Endometrium (tissue), 2 donors: ENCODE data around the gene PLN.

ENCODE experiments used
- FAIRE-seq: peaks from 2 replicates; lab custom pipeline; 2012; peaks lifted over from hg19 to GRCh38; lab: Jason Lieb, UNC
- donor health status: control.
- donor health status: control.

The PLN gene

GRCh38 chr6:118548136-118548535 is at the start of gene PLN:
Gene PLN (plus strand): TSS chr6:118548296. CDS start chr6:118558922, 10,626 bp downstream.
- no peak for FAIRE-seq

GRCh38 chr6:118500130-118501015 is 47.7 kb upstream of the PLN start:
- no peak for FAIRE-seq

DNA sequence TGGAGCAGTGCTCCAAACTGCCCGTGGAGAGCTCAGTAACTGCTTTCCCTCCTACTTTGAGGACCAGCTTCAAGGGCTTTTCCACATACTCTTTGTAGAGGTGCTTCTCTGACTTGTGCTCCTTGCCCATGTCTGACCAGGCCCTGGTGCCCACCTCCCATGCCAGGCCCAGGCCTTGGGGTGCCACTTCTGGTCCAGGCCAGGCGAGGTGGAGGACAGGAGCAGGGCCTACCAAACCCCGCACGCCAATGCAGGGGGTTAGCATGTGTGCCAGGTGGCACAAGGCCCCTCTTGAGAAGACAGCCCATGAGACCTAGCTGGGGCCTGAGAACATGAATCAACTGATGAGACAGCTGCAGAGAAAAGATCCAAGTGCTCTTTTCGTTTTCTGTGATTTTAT is 47.0 kb upstream of the PLN start:
- FAIRE-seq, result no peak

DNA sequence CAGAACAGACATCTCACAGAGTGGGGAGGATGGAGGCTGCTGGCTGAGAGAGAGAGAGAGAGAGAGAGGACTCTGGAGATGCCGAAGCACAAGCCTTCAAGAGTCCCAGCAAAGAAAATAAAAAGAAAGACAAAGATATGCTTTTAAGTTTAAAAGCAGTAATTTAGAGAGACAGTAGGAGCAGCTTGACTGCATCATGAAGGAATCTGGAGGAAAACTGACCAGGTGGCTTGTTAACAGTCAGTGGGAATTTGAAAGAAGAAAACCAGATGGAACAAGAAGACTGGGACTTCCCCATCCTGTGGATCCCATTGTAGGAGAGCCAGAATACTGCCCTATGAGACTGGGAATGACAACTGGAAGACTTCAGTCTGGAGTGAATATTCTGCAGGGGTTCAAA is 46.3 kb upstream of the PLN start:
- FAIRE-seq, result no peak

- no peak for FAIRE-seq
Measured at GRCh38 chr6:118502169-118502568, 45.9 kb upstream of the PLN start.

DNA sequence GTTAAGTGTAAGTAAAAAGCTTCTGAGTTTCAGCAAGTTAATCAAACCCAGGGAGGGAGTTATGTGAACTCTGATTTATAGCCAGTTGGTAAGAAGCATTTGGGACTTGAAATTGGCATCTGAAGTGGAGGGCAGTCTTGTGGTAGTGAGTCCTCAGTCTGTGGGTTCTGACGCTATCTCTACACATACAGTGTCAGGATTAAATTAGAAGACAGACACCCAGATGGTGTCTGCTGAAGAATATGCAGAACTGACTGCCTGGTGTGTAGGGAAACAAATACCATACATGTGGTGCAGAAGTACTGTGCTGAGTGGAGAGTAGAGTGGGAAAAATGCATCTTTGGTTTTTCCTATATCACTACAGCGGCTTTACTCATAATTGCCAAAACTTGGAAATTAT is 43.5 kb upstream of the PLN start:
- no peak for FAIRE-seq

DNA sequence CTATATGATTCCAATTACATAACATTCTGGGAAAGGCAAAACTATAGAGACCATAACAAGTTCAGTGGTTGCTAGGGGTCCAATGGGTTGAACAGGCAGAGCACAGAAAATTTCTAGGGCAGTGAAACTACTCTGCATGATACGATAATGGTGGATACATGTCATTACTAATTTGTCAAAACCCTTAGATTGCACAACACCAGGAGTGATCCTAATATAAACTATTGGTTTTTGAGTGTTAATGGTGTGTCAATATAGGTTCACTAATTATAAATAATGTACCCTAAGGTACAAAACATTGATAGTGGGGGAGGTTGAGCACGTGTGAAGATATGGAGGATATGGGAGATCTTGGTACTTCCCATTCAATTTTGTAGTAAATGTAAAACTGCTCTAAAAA is 42.4 kb upstream of the PLN start:
- no peak for FAIRE-seq

DNA sequence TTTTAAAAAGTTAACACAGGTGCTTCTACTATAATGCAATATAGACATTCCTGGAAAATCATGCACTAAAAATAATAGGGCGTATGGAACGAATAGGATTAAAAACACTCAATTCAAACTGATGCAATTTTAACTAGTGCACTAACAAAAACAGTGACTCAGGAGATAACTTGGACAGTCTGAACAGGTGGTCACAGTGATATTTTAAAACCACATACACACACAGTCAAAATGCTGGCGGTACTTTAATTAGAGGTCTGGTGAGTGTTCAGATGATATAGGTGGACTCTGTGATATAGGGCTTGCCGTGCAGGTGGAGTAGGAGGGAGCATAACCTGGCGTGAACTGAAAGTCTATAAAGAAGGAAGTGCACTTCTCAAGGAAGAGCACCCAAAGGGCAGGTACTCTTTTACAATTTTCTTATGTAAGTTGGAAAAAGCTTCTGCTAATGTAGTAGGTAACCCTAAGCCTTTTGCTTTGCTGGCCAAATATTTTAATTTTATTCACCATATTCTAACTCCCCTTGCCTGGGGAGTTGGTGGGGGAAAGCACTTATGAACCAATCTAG is 41.9 kb upstream of the PLN start:
- no peak for FAIRE-seq

GRCh38 chr6:118507636-118508035 is 40.5 kb upstream of the PLN start:
- no peak for FAIRE-seq

GRCh38 chr6:118509009-118509617 is 39.0 kb upstream of the PLN start:
- peak; percentile 51 for FAIRE-seq

DNA sequence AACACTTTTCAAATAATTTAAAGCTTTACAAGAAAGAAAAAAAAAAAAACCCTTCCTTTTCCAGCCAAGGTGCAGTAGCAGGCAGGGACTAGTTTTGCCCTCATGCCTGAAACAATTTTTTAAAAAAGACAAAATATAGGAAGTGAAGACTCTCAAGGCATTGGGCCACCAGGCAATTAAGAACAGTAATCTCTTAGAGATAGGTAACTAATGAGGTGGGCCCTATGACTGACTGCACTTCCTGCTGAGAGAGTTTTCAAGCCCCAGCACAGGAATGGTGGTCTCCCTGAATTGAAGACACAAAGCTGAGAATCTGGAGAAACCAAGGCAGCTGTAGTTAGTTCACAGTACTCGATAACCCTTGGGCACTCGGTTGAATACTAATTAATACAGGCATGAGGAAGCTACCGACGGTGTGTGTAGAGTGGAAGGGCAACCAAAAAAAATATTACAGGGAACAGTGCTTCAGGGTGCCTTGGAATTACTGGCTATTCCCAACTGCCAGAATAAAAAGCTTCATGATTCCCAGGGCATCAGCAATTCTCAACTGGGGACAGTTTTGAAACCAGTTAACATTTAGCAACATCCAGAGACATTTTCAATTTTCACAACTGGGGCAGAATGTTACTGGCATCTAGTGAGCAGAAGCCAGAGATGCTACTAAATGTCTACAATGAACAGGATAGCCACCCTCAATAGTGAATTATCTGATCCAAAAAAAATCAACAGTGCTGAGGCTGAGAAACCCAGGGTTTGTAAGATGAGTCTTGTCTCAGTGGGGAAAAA is 36.0 kb upstream of the PLN start:
- FAIRE-seq, result no peak

DNA sequence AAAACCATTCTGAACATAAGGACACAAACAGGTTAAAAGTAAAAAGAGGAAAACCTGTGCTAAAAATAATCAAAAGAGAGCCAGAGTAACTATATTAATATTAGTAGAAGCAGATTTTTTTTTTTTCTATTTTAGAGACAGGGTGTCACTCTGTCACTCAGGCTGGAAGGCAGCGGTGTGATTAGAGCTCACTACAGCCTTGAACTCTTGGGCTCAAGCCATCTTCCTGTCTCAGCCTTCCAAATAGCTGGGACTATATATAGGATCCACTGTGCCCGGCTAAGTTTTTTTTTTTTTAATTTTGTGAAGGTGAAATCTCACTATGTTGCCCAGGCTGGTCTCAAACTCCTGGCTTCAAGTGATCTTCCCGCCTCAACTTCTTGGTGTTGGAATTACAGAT is 33.4 kb upstream of the PLN start:
- FAIRE-seq, result no peak

GRCh38 chr6:118522422-118522821 is 25.7 kb upstream of the PLN start:
- no peak for FAIRE-seq

GRCh38 chr6:118523216-118523615 is 24.9 kb upstream of the PLN start:
- no peak for FAIRE-seq

GRCh38 chr6:118524686-118525085 is 23.4 kb upstream of the PLN start:
- FAIRE-seq, result no peak

GRCh38 chr6:118525913-118526780 is 21.9 kb upstream of the PLN start:
- FAIRE-seq, result no peak

DNA sequence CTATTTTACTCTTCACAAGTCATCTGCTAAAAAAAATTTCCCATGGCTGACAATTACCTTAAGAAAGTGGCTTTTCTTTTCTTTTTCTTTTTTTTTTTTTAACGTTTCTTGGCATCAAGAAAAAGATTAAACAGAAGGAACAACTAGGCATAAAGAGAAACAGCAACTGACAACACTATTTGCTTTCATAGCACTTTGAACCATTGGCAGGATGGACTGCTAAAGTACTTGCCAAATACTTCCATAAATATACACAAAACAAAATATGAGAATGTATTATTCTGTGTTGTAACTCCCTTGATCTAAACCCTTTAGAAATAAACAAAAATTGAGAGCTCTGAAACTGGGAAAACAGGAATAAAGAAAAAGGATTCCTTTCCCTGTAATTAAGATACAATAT is 20.0 kb upstream of the PLN start:
- no peak for FAIRE-seq

DNA sequence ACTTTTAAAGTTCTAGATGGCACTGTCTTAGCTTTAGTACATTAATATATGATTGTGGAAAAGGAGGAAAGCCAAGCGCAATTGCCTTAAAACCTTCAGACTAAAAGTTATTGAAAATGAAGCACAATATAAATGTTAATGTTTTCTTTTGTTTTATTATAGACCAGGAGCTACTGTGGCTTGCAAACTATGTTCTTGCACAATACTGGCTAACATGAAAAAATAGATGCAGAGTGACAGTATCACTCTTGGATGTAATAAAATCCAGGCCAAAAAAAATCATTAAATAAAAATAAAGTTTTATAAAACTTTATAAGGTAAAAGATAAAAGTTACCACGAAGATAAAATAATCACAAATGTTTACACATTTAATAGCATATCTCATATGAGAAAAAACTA is 18.3 kb upstream of the PLN start:
- peak; percentile 41 for FAIRE-seq

DNA sequence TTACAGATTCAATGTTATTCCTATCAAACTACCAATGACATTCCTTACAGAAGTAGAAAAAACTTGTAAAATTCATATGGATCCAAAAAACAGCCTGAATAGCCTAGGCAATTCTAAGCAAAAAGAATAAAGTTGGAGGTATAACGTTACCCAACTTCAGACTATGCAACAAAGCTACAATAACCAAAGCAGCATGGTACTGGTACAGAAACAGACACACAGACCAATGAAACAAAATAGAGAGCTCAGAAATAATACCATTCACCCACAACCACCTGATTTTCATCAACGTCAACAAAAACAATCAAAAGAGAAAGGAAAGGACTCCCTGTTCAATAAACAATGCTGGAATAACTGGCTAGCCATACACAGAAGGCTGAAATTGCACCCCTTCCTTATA is 17.2 kb upstream of the PLN start:
- FAIRE-seq, result no peak

GRCh38 chr6:118535176-118535844 is 12.8 kb upstream of the PLN start:
- FAIRE-seq, result no peak

DNA sequence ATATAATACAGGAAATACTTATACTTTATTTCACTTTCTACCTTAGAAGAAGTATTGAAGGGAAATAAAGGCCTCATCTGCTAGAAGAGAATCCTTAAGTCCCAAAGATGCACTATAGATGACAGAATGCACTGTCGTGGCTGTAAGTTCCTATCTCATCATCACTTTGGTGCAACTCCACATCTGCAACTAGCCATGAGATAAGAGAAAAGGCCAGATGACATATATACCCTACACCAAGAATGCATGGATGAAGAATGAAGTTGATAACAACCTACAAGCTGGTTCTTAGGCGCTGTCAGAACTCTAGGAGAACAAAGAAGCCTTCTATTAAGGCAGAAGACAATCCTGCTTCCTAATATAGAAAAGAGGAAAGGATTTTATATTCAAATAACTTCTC is 11.6 kb upstream of the PLN start:
- no peak for FAIRE-seq
